Upper lobe of right lung (tissue), 1 donor: Measurements from ENCODE around the gene ARHGEF19. TPM values are rescaled to one million over a fixed set of nuclear protein-coding genes. Genes with fewer than 3 reads are reported as not detected.

ENCODE experiments used
- ATAC-seq: fragments of 200-7000 bp; cut with Tn5 transposase; one replicate; pipeline ENCODE4 v1.9.1; 2020; ENCODE audit warnings: mild to moderate bottlenecking, moderate library complexity
- DNase-seq: peaks from one replicate; pipeline ENCODE4 v3.0.0-alpha.2; 2020
- H3K27ac ChIP-seq: fragments of 200-600 bp; one replicate; pipeline ENCODE4 v1.8.0; 2022
- H3K27me3 ChIP-seq: fragments of 200-600 bp; one replicate; pipeline ENCODE4 v1.8.0; 2022; ENCODE audit warnings: mild to moderate bottlenecking
- H3K36me3 ChIP-seq: fragments of 200-600 bp; one replicate; pipeline ENCODE4 v1.8.0; 2022
- H3K4me1 ChIP-seq: fragments of 200-600 bp; one replicate; pipeline ENCODE4 v1.8.0; 2022
- H3K4me3 ChIP-seq: fragments of 200-600 bp; one replicate; pipeline ENCODE4 v1.8.0; 2022; ENCODE audit warnings: mild to moderate bottlenecking
- H3K9me3 ChIP-seq: fragments of 200-600 bp; one replicate; pipeline ENCODE4 v1.8.0; 2022
- CTCF ChIP-seq: fragments of 200-600 bp; IDR thresholded peaks from one replicate; pipeline ENCODE4 v1.8.0; 2022; ENCODE audit warnings: antibody characterized with exemption
- intact Hi-C: fragments of 100-400 bp; cut with DNase I; formaldehyde crosslinking; loops from one replicate; pipeline ENCODE4 v1.11.0; 2022
- total RNA-seq: library from RNA; stranded (reverse); fragmentation: NEBNext Ultra II Directional; extraction: Animal tissue kit (Norgen Biotek cat#: 25700); gene quantifications from one replicate; pipeline ENCODE4 v1.2.1, GENCODE V29; 2021
- donor health status: DM: no; HTN: yes; CAD: no; lungs with severe emphysema.

The ARHGEF19 gene
- total RNA-seq, 1 donor from 2014 or later = 11.9 TPM

- no peak overlapping the region for H3K4me3 ChIP-seq
- H3K36me3 ChIP-seq = peaks cover 58% of the 10 kb centered on the region
- ATAC-seq (no peak), DNase-seq (peak; percentile 59)
- no peaks in the 10 kb centered on the region for H3K27me3 ChIP-seq
- H3K27ac ChIP-seq = peak overlapping the region; percentile 56
- intact Hi-C loops = no loop called here
- no peaks in the 10 kb centered on the region for H3K9me3 ChIP-seq
- no peak for TF ChIP-seq CTCF
- H3K4me1 ChIP-seq = peaks cover 40% of the 10 kb centered on the region
Observed at GRCh38 chr1:16250524-16251251, 38.2 kb upstream of the ARHGEF19 start.

GRCh38 chr1:16249596-16250241 lies 37.3 kb upstream of the ARHGEF19 start:
- Histone ChIP-seq H3K4me1 (peaks cover 40% of the 10 kb centered on the region), H3K36me3 (peaks cover 49% of the 10 kb centered on the region), H3K27ac (peak overlapping the region; percentile 65), H3K9me3 (no peaks in the 10 kb centered on the region), H3K4me3 (no peak overlapping the region), H3K27me3 (no peaks in the 10 kb centered on the region)
- ATAC-seq (peak; percentile 59), DNase-seq (peak; percentile 55)
- no peak for TF ChIP-seq CTCF
- intact Hi-C loops = no loop called here

- no peak for TF ChIP-seq CTCF
- peak; percentile 85 for DNase-seq
- H3K27ac ChIP-seq = peak overlapping the region; percentile 65
- H3K9me3 ChIP-seq = no peaks in the 10 kb centered on the region
- intact Hi-C loops = no loop called here
- peak; percentile 69 for ATAC-seq
- H3K27me3 ChIP-seq = no peaks in the 10 kb centered on the region
- H3K36me3 ChIP-seq = peaks cover 40% of the 10 kb centered on the region
- no peak overlapping the region for H3K4me3 ChIP-seq
- peaks cover 40% of the 10 kb centered on the region for H3K4me1 ChIP-seq
Observed at GRCh38 chr1:16248603-16249516, 36.4 kb upstream of the ARHGEF19 start.

GRCh38 chr1:16248007-16248436 lies 35.6 kb upstream of the ARHGEF19 start:
- Histone ChIP-seq H3K27me3 (no peaks in the 10 kb centered on the region), H3K4me1 (peaks cover 40% of the 10 kb centered on the region), H3K36me3 (peaks cover 32% of the 10 kb centered on the region), H3K27ac (peak overlapping the region; percentile 65), H3K9me3 (no peaks in the 10 kb centered on the region), H3K4me3 (no peak overlapping the region)
- DNase-seq (peak; percentile 43), ATAC-seq (no peak)
- intact Hi-C loops = no loop called here
- TF ChIP-seq CTCF = no peak

GRCh38 chr1:16247441-16247840 lies 35.0 kb upstream of the ARHGEF19 start:
- intact Hi-C loops = no loop called here
- Histone ChIP-seq H3K27me3 (no peaks in the 10 kb centered on the region), H3K36me3 (peaks cover 26% of the 10 kb centered on the region), H3K4me3 (no peak overlapping the region), H3K27ac (peak overlapping the region; percentile 65), H3K4me1 (peaks cover 40% of the 10 kb centered on the region), H3K9me3 (no peaks in the 10 kb centered on the region)
- no peak for TF ChIP-seq CTCF
- ATAC-seq = no peak
- no peak for DNase-seq
